Eye (tissue), 1 donor: Measurements from ENCODE around the gene C17orf58.
"Not testable (repeated sequence)": the region's sequence is repeated elsewhere in the genome, so short reads cannot be mapped to it uniquely, and the experiment has no call there.

Experiments used
- DNase-seq: peaks from one replicate; pipeline ENCODE4 v3.0.0-alpha.2; 2015

The C17orf58 gene

GRCh38 chr17:67999291-67999911, 3.1 kb upstream of the C17orf58 start:
- no peak for DNase-seq

DNA sequence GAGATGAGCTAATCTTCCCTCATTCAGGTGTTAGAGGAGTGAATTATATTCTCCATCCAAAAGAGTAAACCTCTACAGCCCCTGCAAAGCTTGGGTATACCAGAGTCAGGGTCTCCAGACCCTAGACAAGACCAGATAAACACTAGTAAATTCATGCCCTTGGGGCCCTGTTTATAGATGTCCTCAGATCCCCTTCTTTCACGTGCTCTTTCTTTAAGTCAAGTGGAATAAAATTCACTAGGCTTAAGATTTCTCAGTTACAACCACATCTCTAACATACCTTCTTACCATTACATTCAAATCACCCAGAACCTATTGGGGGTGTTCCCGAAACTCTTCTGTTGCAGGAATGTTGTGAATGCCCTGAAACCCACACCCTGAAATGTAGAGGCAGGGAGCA, 2.2 kb upstream of the C17orf58 start:
- no peak for DNase-seq

DNA sequence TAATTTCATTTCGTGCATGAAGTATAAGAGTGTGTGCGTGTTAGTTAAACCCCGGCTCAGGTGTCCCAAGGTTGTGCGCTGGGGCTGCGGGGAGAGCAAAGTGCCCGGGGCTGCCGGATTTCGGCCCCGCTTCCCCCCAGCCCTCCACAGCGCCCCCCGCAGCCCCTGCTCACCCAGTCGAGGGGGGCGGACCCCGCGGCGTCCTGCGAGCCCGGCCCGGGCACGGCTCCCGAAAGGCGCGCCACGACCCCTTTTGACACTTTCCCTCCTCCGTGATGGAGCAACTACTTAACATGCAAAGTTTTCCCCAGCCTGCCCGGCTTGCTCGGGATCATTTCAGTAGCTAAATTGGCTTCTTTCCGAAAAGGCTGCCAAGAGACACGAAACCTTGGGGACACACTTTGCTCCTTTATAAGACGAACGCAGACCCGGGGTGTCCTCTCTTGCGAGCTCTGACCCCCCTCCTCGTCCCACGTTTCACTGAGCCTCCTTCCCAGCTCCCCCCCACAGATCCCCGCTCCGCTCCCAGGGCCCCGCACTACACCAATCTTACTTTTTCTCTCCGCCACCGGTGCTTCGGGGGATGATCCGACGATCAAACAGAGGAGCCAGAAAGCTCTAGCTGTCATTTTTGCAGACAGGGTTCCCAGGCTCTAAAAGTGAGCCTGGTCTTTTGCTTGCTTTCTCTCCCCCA, 552 bp downstream of the C17orf58 start:
- peak; percentile 72 for DNase-seq

GRCh38 chr17:67994817-67995569, 1.3 kb downstream of the C17orf58 start:
- DNase-seq = peak; percentile 62

GRCh38 chr17:67993998-67994361, 2.3 kb downstream of the C17orf58 start:
- DNase-seq = no peak

DNA sequence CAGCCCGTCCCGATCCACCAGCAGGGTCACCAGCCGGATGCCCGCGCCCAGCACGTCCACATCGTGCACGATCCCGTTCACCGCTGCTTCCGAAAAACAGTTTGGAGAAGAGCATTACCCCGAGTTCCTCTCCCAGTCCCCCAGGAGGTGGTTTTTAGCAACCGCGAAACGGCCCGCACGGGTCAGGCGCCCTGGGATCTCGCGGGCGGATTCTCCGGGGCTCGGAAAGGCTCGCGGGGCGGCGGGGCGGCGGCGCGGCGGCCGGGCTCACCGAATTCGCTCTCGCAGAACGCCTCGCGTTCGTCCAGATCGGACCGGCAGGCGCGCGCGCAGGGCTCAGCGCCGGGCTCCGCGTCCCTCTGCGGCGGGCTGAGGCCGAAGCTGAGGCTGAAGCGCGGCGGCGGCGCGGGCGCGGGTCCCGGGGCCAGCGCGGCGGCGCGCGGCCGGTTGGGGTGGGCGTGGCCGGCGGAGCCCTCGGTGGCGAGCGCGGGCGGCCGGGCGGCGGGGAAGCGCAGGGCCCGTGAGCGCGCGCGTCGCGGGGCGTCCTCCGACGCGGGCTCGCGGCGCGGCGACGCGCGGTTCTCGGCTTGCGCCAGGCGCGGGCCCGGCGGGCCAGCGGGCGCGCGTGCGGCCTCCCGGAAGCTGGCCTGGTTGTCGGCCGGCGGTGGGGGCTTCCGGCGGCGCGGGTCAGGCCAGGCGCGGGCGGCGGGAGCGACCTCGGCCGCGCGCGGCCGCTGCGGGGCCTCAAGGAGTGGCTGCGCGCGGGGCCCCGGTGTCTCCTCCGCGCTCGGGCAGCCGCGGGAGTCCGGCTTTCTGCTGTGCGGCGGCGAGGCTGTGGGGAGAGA, 2.9 kb downstream of the C17orf58 start:
- DNase-seq = peak; percentile 93

- DNase-seq = no peak
Observed at GRCh38 chr17:67992548-67993152, 3.6 kb downstream of the C17orf58 start.

DNA sequence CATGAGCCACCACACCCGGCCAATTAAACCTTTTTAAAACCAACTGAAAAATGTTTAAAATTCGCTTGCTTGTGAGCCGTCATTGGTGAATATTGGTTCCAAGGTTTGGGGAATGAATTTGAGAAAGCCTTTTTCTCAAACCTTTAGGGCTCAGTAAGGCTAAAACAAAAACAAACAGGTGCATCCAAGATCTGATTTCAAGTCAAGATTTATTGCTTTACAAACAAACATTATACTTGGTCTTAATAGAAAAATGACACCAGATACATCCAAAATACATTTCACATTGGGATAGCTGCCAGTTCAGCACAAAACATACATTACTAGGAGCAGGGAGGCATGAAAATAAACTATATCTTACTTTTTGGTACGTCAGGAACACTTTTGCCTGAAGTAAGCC, 5.4 kb downstream of the C17orf58 start:
- DNase-seq = no peak

DNA sequence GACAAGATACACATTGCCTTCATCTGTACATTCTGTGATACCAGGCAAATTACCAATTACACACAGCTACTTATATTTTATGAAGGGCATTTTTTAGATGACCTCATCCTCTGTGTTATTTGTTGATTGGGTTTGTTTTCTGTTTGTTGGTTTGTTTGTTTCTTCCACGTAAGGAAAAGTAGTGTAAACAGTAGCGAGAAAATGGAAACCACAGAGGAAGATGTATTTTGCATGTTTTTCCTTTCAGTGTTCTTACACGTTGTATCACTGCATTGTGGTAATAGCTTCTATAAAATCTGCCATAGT, 12.9 kb downstream of the C17orf58 start:
- DNase-seq = no peak

- peak; percentile 50 for DNase-seq
Observed at GRCh38 chr17:67982686-67983382, 13.4 kb downstream of the C17orf58 start.

GRCh38 chr17:67982034-67982640, 14.1 kb downstream of the C17orf58 start:
- DNase-seq = peak; percentile 15

DNA sequence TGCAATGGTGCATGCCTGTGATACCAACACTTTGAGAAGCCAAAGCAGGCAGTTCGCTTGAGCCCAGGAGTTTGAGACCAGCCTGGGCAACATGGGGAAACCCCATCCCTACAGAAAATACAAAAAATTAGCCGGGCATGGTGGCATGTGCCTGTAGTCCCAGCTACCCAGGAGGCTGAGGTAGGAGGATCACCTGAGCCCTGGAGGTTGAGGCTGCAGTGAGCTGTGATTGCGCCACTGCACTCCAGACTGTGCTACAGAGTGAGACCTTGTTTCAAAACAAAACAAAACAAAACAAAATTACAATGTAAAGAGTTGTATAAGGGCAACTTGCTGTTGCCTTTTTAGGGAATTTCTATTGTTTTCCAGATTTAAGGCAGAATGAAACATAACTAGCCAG, 15.4 kb downstream of the C17orf58 start:
- DNase-seq = not testable (repeated sequence)

DNA sequence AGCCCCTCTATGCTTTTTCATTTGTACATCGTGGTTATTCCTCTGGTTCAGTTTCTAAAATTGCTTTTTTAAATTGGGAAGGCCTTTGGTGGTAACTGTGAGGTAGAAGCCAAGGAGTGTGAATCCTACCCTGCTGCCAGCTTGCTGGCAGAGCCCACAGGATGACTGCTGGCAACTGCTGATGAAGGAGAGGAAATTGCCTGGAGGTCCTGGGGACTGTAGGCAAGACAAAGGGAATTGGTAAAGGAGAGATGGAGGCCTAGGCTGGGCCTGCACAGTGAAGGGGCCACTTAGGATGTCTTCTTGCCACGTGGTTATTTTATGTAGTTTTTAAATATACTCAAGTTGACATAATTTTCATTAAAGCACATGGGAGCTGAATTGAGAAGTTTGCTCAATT, 15.8 kb downstream of the C17orf58 start:
- no peak for DNase-seq

GRCh38 chr17:67976306-67976705, 20.0 kb downstream of the C17orf58 start:
- DNase-seq = not testable (repeated sequence)

GRCh38 chr17:67974598-67975066, 21.6 kb downstream of the C17orf58 start:
- DNase-seq = no peak

DNA sequence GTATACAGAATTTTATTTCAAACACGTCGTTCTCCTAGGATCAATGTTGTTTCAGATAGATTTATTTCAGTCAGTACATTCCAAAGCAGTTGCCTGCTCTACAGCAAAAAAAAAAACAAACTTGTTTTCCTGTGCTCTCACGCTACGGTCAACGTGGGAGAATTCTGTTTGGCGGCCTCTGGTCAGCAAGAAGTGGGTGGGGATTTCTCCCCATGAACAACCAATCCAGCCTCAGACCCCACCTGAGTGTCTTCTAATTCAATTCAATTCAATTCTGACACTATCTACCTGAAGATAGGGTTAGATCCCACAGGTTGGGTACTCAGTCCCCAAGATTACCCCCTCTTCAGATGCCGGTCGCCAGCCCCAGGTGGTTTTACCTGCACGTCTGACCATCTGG, 22.1 kb downstream of the C17orf58 start:
- DNase-seq = no peak

GRCh38 chr17:67970783-67971182, 25.5 kb downstream of the C17orf58 start:
- no peak for DNase-seq

DNA sequence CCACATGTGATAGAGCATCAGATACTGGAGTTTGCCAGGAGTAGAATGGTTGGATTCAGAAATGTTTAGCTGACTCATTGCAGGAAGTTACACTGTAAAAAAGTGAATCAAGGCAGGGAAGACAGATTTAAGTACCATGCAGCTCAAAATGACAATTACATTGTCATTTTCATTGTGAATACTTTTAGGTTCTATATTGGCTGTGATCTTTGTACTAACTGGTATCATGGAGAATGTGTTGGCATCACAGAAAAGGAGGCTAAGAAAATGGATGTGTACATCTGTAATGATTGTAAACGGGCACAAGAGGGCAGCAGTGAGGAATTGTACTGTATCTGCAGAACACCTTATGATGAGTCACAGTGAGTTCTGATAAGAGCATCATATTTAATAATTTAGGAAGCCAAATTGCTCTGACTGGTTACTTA, 33.1 kb downstream of the C17orf58 start:
- peak; percentile 85 for DNase-seq

- DNase-seq = not testable (repeated sequence)
Observed at GRCh38 chr17:67962156-67962555, 34.1 kb downstream of the C17orf58 start.

DNA sequence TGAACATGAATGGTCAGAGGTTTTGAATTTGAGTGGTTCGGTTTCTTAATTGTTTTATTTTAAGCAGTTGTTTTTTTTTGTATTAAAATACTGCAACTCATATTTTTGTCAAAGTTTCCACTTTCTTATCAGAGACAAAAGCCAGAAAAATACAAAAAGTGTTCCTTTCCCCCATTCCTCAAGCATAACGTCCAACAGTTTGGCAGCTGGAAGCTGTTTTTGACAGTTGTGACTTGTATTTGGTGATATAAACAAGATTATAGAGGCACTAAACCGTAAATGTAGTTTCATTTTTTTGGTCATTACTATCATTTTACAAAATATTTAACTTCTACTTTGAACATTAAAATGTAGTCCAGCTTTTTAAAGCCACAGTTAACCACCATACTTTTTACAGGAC, 36.0 kb downstream of the C17orf58 start:
- not testable (repeated sequence) for DNase-seq

DNA sequence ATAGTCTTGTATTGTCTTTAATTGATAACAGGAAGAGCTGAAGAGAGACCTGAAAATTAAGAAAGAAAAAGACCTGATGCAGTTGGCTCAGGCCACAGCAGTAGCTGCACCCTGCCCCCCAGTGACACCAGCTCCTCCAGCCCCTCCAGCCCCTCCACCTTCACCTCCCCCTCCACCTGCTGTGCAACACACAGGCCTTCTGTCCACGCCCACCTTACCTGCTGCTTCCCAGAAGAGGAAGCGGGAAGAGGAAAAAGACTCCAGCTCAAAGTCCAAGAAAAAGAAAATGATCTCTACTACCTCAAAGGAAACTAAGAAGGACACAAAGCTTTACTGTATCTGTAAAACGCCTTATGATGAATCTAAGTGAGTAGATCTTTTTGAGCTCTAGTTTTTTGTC, 36.8 kb downstream of the C17orf58 start:
- DNase-seq = no peak

GRCh38 chr17:67950945-67951344, 45.3 kb downstream of the C17orf58 start:
- DNase-seq = no peak
